HL-60 (cell line): Measurements from ENCODE around the gene CNTN2.

Experiments
- DNase-seq, 2 experiments: peaks; one replicate each; pipeline ENCODE4 v3.0.0-alpha.2; 2010 to 2020; ENCODE audit warnings: low read depth in 1 of 2, low spot score in 1 of 2
- H3K27ac ChIP-seq: fragments of 250-450 bp; sonication (Bioruptor Pico); replicated peaks from 2 replicates; pipeline ENCODE4 v1.5.1; 2020; ENCODE audit warnings: mild to moderate bottlenecking, moderate library complexity
- H3K27me3 ChIP-seq: fragments of 250-450 bp; sonication (Bioruptor Pico); 2 replicates; pipeline ENCODE4 v1.5.1; 2021; ENCODE audit warnings: mild to moderate bottlenecking, moderate library complexity; ENCODE audit not compliant: insufficient read depth, poor library complexity, severe bottlenecking
- H3K4me3 ChIP-seq: replicated peaks from 2 replicates; pipeline ENCODE4 v1.5.1; 2011; ENCODE audit warnings: mild to moderate bottlenecking, control low read depth, low read length; ENCODE audit not compliant: insufficient read depth
- GABPA ChIP-seq: IDR thresholded peaks from 2 replicates; pipeline ENCODE4 v1.6.1; 2012; ENCODE audit warnings: low read depth
- POLR2AphosphoS5 ChIP-seq: IDR thresholded peaks from 2 replicates; pipeline ENCODE4 v1.6.1; 2012; ENCODE audit warnings: low read depth
- REST ChIP-seq: IDR thresholded peaks from 2 replicates; pipeline ENCODE4 v1.6.1; 2012; ENCODE audit warnings: low read depth; ENCODE audit not compliant: insufficient replicate concordance
- SPI1 ChIP-seq: IDR thresholded peaks from 2 replicates; pipeline ENCODE4 v1.6.1; 2012; ENCODE audit warnings: low read depth, mild to moderate bottlenecking, borderline replicate concordance
- TF ChIP-seq, protein P1 (sequence below): IDR thresholded peaks from one replicate; pipeline ENCODE4 v1.5.1; 2011; ENCODE audit warnings: low read length, control low read depth, inconsistent platforms; ENCODE audit not compliant: insufficient read depth

The CNTN2 gene

DNA sequence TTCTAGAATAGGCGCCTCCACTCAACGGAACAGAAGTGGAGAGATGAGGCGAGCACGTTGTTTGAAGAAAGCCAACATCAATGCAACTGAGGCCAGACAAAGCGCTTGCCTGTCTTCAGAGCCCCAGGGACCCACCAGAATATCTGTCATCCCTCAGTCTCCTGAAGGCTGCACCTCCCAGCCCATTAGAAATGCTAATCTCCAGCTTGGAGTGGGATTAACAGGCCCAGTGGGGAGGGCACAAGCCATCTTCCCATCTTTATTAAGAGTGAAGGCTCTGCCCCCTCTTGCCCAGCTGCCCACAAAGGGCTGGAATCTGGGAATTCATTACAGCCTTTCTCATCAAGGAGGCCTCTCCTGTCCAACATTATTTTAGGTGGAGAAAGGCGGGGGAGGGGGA is 16.8 kb upstream of the CNTN2 start:
- TF ChIP-seq POLR2AphosphoS5 (no peak), SPI1 (no peak), REST (no peak), GABPA (no peak)
- TF ChIP-seq, protein P1, sequence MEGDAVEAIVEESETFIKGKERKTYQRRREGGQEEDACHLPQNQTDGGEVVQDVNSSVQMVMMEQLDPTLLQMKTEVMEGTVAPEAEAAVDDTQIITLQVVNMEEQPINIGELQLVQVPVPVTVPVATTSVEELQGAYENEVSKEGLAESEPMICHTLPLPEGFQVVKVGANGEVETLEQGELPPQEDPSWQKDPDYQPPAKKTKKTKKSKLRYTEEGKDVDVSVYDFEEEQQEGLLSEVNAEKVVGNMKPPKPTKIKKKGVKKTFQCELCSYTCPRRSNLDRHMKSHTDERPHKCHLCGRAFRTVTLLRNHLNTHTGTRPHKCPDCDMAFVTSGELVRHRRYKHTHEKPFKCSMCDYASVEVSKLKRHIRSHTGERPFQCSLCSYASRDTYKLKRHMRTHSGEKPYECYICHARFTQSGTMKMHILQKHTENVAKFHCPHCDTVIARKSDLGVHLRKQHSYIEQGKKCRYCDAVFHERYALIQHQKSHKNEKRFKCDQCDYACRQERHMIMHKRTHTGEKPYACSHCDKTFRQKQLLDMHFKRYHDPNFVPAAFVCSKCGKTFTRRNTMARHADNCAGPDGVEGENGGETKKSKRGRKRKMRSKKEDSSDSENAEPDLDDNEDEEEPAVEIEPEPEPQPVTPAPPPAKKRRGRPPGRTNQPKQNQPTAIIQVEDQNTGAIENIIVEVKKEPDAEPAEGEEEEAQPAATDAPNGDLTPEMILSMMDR = no peak
- DNase-seq = no peak
- no peak overlapping the region for H3K27ac ChIP-seq
- H3K4me3 ChIP-seq = no peak overlapping the region
- no peaks in the 10 kb centered on the region for H3K27me3 ChIP-seq

DNA sequence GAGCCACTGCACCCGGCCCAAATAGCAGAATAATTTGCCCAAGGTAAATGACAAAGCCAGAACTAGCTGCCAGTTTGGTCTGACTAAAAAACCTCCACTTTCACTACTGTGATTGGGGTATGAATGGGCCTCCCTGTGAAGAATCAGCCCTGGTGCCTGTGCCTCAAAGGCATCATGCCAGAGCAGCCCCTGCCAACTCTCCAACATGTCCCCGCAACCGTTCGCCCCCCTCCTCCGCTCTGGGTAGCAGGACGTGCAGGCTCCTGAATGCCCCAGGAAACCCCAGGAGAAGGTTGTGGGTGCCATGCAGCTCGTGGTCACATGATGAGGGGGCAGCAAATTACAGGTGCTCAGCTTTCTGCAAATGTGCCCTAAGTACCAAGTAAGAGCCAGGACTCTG is 14.6 kb upstream of the CNTN2 start:
- TF ChIP-seq REST (no peak), POLR2AphosphoS5 (no peak), SPI1 (no peak)
- Histone ChIP-seq H3K27ac (no peak overlapping the region), H3K27me3 (no peaks in the 10 kb centered on the region), H3K4me3 (no peak overlapping the region)
- DNase-seq = no peak

DNA sequence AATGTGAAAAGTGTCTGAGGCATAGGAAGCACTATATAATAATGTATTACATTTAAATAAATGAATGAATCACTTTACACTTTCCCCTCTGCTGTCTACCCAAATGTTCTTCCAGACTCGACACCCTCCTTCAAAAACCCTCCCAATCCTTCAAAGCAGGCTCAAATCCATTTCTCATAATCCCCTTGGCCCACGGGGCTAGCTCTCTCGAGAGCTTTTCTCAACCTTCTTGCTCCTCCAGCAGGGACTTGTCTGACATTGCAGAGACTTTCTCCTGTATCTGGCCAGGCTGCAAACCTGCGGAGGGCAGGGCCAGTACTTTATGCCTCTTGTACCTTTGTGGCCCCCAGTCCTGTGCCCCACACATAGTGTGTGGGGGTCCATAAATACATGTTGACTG is 14.1 kb upstream of the CNTN2 start:
- H3K27me3 ChIP-seq = no peaks in the 10 kb centered on the region
- no peak for DNase-seq
- TF ChIP-seq POLR2AphosphoS5 (no peak), GABPA (no peak), SPI1 (no peak), REST (no peak)
- TF ChIP-seq, protein P1 = no peak
- H3K27ac ChIP-seq = no peak overlapping the region
- H3K4me3 ChIP-seq = no peak overlapping the region

- H3K4me3 ChIP-seq = no peak overlapping the region
- no peak for DNase-seq
- no peak overlapping the region for H3K27ac ChIP-seq
- no peaks in the 10 kb centered on the region for H3K27me3 ChIP-seq
- no peak for TF ChIP-seq GABPA
- no peak for TF ChIP-seq SPI1
- TF ChIP-seq, protein P1 = no peak
Measured at GRCh38 chr1:205030241-205030640, 12.8 kb upstream of the CNTN2 start.
